IMR-90 (cell line): Measurements from ENCODE around the gene CEMP1. TPM values are rescaled to one million over a fixed set of nuclear protein-coding genes. Genes with fewer than 3 reads are reported as not detected.

Experiments
- ATAC-seq: fragments of 200-7000 bp; cut with Tn5 transposase; 2 replicates; pipeline ENCODE4 v1.9.1; 2020; ENCODE audit warnings: low read depth, mild to moderate bottlenecking, moderate library complexity
- BruUV-seq: library from RNA; stranded (reverse); fragments of 400-500 nt; replicated peaks from 2 replicates; lab custom pipeline; 2021; lab: Mats Ljungman, UMichigan
- CTCF ChIA-PET: fragments of 300-600 bp; formaldehyde crosslinking; extraction: SDS; loops from one replicate; lab custom pipeline; 2021; ENCODE audit warnings: antibody characterized with exemption; lab: Yijun Ruan, JAX
- POLR2A ChIA-PET: fragments of 300-600 bp; sonication (Branson Sonifier 250); formaldehyde crosslinking; loops from one replicate; lab custom pipeline; 2022; ENCODE audit warnings: antibody characterized with exemption; ENCODE audit not compliant: unreplicated experiment; lab: Charles Lee
- DNase-seq: peaks from one replicate; pipeline ENCODE4 v3.0.0; 2013
- H2AFZ ChIP-seq: replicated peaks from 2 replicates; pipeline ENCODE3; 2013; ENCODE audit warnings: low read length, mild to moderate bottlenecking; ENCODE audit not compliant: poor library complexity
- H2AK5ac ChIP-seq: 2 replicates; pipeline ENCODE4 v1.6.1; 2013; ENCODE audit warnings: low read depth, low read length, inconsistent platforms
- H2AK9ac ChIP-seq: replicated peaks from 2 replicates; pipeline ENCODE3; 2013; ENCODE audit warnings: mild to moderate bottlenecking, low read depth, low read length, moderate library complexity; ENCODE audit not compliant: poor library complexity
- H2BK120ac ChIP-seq: 2 replicates; pipeline ENCODE4 v1.6.1; 2013; ENCODE audit warnings: low read depth, low read length, inconsistent platforms
- H2BK15ac ChIP-seq: 3 replicates; pipeline ENCODE4 v1.6.1; 2013; ENCODE audit warnings: low read depth, low read length, inconsistent platforms
- H2BK20ac ChIP-seq: 2 replicates; pipeline ENCODE4 v1.6.1; 2013; ENCODE audit warnings: low read depth, mild to moderate bottlenecking, inconsistent platforms, low read length, moderate library complexity
- H2BK5ac ChIP-seq: 2 replicates; pipeline ENCODE4 v1.6.1; 2013; ENCODE audit warnings: mild to moderate bottlenecking, low read depth, low read length, inconsistent platforms; ENCODE audit not compliant: poor library complexity, severe bottlenecking
- H3K14ac ChIP-seq: replicated peaks from 2 replicates; pipeline ENCODE4 v1.6.1; 2013; ENCODE audit warnings: low read depth, low read length, inconsistent platforms
- H3K18ac ChIP-seq: 2 replicates; pipeline ENCODE4 v1.6.1; 2013; ENCODE audit warnings: low read depth, low read length, control low read depth
- H3K23ac ChIP-seq: 2 replicates; pipeline ENCODE4 v1.6.1; 2013; ENCODE audit warnings: low read depth, low read length, inconsistent platforms
- H3K27ac ChIP-seq: 2 replicates; pipeline ENCODE4 v1.5.1; 2013; ENCODE audit warnings: mild to moderate bottlenecking, control low read depth, low read length; ENCODE audit not compliant: insufficient read depth
- H3K27me3 ChIP-seq: 2 replicates; pipeline ENCODE4 v1.6.1; 2013; ENCODE audit warnings: low read length; ENCODE audit not compliant: control insufficient read depth, insufficient read depth
- H3K36me3 ChIP-seq: 2 replicates; pipeline ENCODE4 v1.6.1; 2013; ENCODE audit warnings: low read length, mixed read lengths; ENCODE audit not compliant: control insufficient read depth, insufficient read depth
- H3K4ac ChIP-seq: 2 replicates; pipeline ENCODE4 v1.6.1; 2013; ENCODE audit warnings: low read depth, low read length, inconsistent platforms
- H3K4me1 ChIP-seq: 2 replicates; pipeline ENCODE4 v1.6.1; 2013; ENCODE audit warnings: low read length, mixed read lengths; ENCODE audit not compliant: control insufficient read depth, insufficient read depth
- H3K4me2 ChIP-seq: 2 replicates; pipeline ENCODE4 v1.6.1; 2013; ENCODE audit warnings: low read depth, mild to moderate bottlenecking, control low read depth, low read length, moderate library complexity
- H3K4me3 ChIP-seq: 2 replicates; pipeline ENCODE4 v1.5.1; 2013; ENCODE audit warnings: low read depth, mild to moderate bottlenecking, control low read depth, low read length, moderate library complexity; ENCODE audit not compliant: insufficient read depth
- H3K56ac ChIP-seq: 2 replicates; pipeline ENCODE4 v1.6.1; 2013; ENCODE audit warnings: low read length, inconsistent platforms; ENCODE audit not compliant: insufficient read depth; ENCODE audit errors: extremely low read depth
- H3K79me1 ChIP-seq, 2 experiments: 2 replicates each; pipeline ENCODE4 v1.6.1; 2013; ENCODE audit warnings: low read length in 2 of 2, inconsistent platforms in 1 of 2, low read depth in 1 of 2
- H3K9ac ChIP-seq: 2 replicates; pipeline ENCODE4 v1.6.1; 2013; ENCODE audit warnings: low read depth, low read length, control low read depth
- H3K9me1 ChIP-seq: 2 replicates; pipeline ENCODE4 v1.6.1; 2013; ENCODE audit warnings: low read length, inconsistent platforms; ENCODE audit not compliant: insufficient read depth
- H3K9me3 ChIP-seq: 2 replicates; pipeline ENCODE4 v1.6.1; 2013; ENCODE audit warnings: low read length; ENCODE audit not compliant: control insufficient read depth, insufficient read depth
- H4K20me1 ChIP-seq: 2 replicates; pipeline ENCODE4 v1.6.1; 2013; ENCODE audit warnings: low read length, inconsistent platforms; ENCODE audit not compliant: insufficient read depth
- H4K5ac ChIP-seq: 2 replicates; pipeline ENCODE4 v1.6.1; 2013; ENCODE audit warnings: mild to moderate bottlenecking, low read depth, low read length, control low read depth
- H4K8ac ChIP-seq, 2 experiments: 2 replicates each; pipeline ENCODE4 v1.6.1; 2013; ENCODE audit warnings: low read depth in 2 of 2, low read length in 2 of 2, control low read depth in 1 of 2, inconsistent platforms in 1 of 2
- H4K91ac ChIP-seq: 2 replicates; pipeline ENCODE4 v1.6.1; 2013; ENCODE audit warnings: low read depth, low read length, inconsistent platforms; ENCODE audit not compliant: insufficient read depth
- CTCF ChIP-seq: conservative IDR thresholded peaks from 2 replicates; pipeline ENCODE4 v1.5.1; 2012; ENCODE audit warnings: mild to moderate bottlenecking, low read depth, low read length, improper control_type of control experiment
- RAD21 ChIP-seq: IDR thresholded peaks from 2 replicates; pipeline ENCODE4 v1.6.1; 2012; ENCODE audit warnings: low read length, improper control_type of control experiment
- WGBS, 2 experiments: methylation state at CpG; one replicate each; pipeline versions ENCODE4 v1.1.5 to v1.1.7; 2013; ENCODE audit warnings: missing lambda C conversion rate in 2 of 2; ENCODE audit not compliant: insufficient read length in 1 of 2; ENCODE audit errors: extremely low coverage in 2 of 2; 5-methylcytosine and 5-hydroxymethylcytosine counted together
- dilution Hi-C: fragments of 300-500 bp; cut with HindIII; formaldehyde crosslinking; loops from one replicate; pipeline ENCODE4 v1.14.3; 2018; ENCODE audit warnings: low sequenced_read_pairs; ENCODE audit not compliant: unreplicated experiment
- in situ Hi-C: fragments of 300-500 bp; cut with MboI; formaldehyde crosslinking; loops from 3 replicates; pipeline ENCODE4 v1.14.3; 2019; ENCODE audit warnings: low sequenced_read_pairs, inconsistent platforms, mixed read lengths
- intact Hi-C: fragments of 100-400 bp; cut with micrococcal nuclease; formaldehyde crosslinking; loops from 2 replicates; pipeline ENCODE4 v1.10.0; 2022
- polyA plus RNA-seq, 3 experiments: library from polyadenylated mRNA; depleted of rRNA; stranded (reverse); fragments of >200 nt; gene quantifications; 2 replicates each; pipeline ENCODE4 v1.2.3, GENCODE V29; 2012; ENCODE audit warnings: low replicate concordance in 1 of 3
- total RNA-seq: library from RNA; depleted of rRNA; stranded (reverse); fragments of >200 nt; gene quantifications from 2 replicates; pipeline ENCODE4 v1.2.3, GENCODE V29; 2012

Gene CEMP1
- total and polyA plus RNA-seq, 2 of the 4 experiments (the other 2 are of a cell fraction) = not detected

GRCh38 chr16:2528161-2529060, 2.8 kb downstream of the CEMP1 start:
- Histone ChIP-seq H3K18ac (no peak overlapping the region), H3K27me3 (no peaks in the 10 kb centered on the region), H3K27ac (no peak overlapping the region), H2BK120ac (no peak overlapping the region), H3K4me2 (no peak overlapping the region), H3K9ac (no peak overlapping the region), H3K4me1 (peaks cover 10% of the 10 kb centered on the region), H3K14ac (no peak overlapping the region), H4K5ac (no peak overlapping the region), H2BK5ac (no peak overlapping the region), H4K8ac (no peak overlapping the region), H3K4me3 (no peak overlapping the region), H2BK15ac (no peak overlapping the region), H3K9me3 (no peaks in the 10 kb centered on the region), H2AK9ac (no peak overlapping the region), H3K79me1 (peaks cover 4 to 40% of the 10 kb centered on the region in 2 experiments), H3K36me3 (peaks cover 53% of the 10 kb centered on the region), H4K91ac (no peak overlapping the region), H2BK20ac (no peak overlapping the region), H3K23ac (no peak overlapping the region), H4K20me1 (no peaks in the 10 kb centered on the region; the same call in none of the 2 replicates), H3K9me1 (0 out of 2 replicates have a peak, but pooled peaks cover 2% of the 10 kb centered on the region), H3K56ac (no peak overlapping the region), H3K4ac (no peak overlapping the region), H2AFZ (no peak overlapping the region), H2AK5ac (no peak overlapping the region)
- POLR2A ChIA-PET = no interaction called here
- in situ Hi-C loops (no loop called here), intact Hi-C loops (no loop called here), dilution Hi-C loops (no loop called here)
- CTCF ChIA-PET = no interaction called here
- WGBS, 2 experiments = 96% methylated on average over 19 of the region's 36 CpGs; no CpG with 5 or more reads in 1 of the 2 experiments
- BruUV-seq = no TSS peak
- DNase-seq = no peak
- TF ChIP-seq CTCF (no peak), RAD21 (no peak)
- no peak for ATAC-seq
